ENCODE data around the gene OPHN1.

Gene OPHN1

DNA sequence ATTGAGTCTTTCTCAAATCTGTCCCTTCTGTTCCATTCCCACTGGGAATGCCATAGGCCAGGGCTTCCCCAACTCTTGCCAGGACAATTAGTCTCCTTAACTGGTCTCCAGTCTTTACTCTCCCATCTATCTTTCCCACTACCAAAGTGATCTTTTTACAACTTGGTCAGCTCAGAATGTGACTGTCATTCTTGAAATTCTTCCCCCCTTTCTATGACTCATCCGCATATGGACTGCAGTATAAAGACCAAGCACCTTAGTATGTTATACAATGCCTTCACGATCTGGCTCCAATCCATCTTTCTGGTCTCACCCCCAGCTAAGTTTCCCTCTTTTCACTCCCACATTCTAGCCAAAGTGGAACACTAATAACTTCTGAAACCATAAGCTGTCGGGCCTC lies 383.8 kb downstream of the OPHN1 start:
- DNase-seq = no peak

DNA sequence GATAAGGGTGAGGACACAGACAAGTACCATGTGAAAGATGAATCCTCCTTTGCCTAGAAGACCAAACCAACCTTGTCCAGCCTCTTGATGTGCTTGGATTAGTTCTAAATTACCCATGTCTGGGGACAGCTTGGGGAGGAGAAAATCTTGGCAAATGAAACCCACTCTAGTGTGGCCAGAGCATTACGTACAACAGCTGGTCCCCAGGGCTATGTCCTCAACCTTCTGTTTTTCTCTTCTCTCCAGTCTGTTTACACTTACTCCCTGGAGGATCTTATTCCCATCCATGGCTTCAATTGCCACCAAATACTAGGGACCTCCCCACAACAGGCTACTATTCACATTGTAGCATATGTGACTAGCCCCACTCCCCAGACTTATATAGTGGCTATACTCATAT lies 384.5 kb downstream of the OPHN1 start:
- DNase-seq = no peak

DNA sequence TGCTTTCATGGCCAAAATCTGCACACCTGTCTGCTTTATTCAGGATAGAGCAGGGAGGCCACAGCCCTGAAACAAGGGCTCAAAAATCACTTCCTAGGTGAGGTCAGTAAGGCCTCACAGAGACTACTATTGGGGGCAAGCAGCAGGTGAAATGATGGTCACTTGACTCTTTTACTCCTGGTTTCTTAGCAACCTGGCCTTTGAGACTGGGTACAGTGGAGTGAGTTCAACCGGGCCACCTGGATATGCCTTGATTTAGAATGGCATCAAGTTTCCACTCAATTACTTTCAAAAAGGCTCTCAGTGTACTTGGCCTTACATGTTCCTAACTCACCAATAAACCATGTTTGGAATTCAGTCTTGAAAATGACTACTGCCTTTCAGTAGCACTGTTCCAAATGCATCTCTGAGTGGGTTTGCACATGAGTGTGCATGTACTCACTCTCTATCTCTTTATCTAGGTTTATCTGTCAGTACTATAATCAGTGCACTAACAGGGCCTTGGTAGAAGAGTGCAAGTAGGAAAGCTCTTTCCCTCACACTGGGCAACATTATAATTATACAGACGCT lies 388.2 kb downstream of the OPHN1 start:
- DNase-seq = no peak

DNA sequence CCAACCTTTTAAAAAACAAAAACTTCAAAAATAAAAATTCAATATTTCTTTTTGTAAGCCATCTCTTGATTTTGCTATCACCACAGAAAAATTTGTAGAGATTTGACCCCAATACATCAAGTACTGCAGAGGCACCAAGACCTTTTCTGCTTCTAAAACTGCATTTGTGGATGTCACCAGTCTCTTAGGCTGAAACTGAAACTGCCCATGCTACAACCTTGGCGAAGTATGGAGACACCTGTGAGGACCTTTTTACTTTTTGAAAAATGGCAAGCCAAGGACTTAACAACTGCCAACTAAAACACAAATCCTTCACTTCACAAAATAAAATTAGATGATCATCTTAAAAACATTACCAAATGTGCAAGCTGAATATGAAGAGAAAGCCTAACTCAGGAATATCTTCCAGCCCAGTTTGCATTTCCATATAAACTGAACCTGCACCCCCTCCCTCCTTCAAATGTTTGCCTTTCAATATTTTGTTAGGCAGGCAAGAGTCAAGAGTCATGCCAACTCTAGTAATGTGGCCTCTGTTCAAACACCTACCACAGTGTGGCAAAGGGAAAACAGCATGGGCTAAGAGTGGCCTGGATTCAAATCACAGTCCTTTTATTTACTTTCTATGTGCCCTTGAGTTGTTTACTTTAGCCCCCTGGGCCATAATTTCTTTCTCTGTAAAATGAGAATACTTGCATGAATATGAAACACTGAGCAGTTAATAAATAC lies 389.4 kb downstream of the OPHN1 start:
- DNase-seq = no peak

DNA sequence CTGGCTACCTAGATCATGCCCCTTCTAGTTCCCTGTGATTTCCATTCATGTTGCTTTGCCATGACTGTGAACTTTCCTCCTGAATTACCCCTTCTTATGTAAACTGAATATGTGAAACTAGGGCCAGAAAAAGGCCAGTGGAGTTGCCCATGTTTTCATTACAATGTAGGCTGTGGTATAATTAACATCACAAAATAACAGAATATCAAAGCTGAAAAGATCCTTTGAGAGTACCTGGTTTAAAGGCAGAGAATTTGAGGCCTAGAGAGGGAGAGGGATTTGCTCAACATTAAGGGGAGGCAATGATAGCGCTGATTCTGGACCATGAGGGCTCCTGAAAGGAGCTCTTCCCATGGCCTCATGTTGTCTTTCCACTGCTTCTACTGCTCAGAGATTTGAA lies 392.2 kb downstream of the OPHN1 start:
- no peak for DNase-seq

DNA sequence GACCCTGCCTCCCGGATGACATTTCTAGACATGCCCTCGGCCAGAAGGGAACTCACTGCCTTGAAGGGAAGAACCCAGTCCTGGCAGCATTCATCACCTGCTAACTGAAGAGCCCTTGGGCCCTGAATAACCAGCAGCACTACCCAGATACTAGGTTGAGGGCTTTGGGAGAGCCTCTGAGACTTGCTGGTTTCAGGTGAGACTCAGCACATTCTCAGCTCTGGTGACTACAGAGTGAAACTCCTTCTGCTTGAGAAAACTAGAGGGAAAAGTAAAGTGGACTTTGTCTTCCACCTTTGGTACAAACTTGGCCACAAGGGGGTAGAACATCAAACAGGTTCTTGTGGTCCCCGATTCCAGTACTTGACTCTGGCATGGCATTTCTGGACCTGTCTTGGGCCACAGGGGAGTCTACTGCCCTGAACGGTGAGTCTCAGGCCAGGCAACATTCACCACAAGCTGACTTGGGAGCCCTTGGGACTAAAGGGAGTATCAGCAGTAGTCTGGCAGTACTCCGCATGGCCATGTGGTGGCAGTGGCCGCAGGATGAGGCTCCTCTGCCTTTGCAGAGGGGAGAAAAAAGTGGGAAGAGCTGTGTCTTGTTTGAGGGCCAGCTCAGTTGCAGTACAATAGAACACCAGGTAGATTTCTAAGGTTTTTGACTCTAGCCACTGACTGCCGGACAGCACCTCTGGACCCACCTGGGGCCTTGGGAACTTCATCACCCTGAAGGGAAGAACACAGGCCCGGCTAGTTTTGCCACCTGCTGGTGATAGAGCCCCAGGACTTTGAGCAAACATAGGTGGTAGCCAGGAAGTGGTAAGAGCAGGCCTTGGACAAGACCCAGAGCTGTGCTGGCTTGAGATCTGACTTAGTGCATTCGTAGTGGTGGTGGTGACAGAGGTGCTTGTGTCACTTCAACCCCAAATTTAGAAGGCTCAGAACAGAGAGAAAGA lies 414.8 kb downstream of the OPHN1 start:
- no peak for DNase-seq

DNA sequence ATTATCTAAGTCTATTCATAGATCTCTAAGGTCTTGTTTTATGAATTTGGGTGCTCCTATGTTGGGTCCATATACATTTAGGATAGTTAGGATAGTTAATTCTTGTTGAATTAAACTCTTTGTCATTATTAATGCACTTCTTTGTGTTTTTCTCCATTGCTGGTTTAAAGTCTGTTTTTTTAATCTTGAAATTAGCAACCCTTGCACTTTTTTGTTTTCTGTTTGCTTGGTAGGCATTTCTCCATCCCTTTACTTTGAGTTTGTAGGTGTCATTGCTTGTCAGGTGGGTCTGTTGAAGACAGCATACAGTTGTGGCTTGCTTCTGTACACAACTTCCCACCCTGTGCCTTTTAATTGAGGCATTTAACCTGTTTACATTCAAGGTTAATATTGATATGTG lies 434.8 kb downstream of the OPHN1 start:
- DNase-seq = no peak
